K562 (cell line): Measurements from ENCODE around the gene SLC5A10. TPM values are rescaled to one million over a fixed set of nuclear protein-coding genes. Genes with fewer than 3 reads are reported as not detected.

Experiments
- ATF4 ChIP-seq: fragments of 450-650 bp; formaldehyde crosslinking; IDR thresholded peaks from 2 replicates; pipeline ENCODE4 v1.4.0; 2022; ENCODE audit warnings: mild to moderate bottlenecking, moderate library complexity
- CSDE1 ChIP-seq, 2 experiments: fragments of 450-650 bp; IDR thresholded peaks; 2 replicates each; pipeline ENCODE4 v1.6.1; 2016; ENCODE audit warnings: mild to moderate bottlenecking in 1 of 2
- FOXK1 ChIP-seq: sonication (generic); formaldehyde crosslinking; IDR thresholded peaks from 2 replicates; pipeline ENCODE4 v1.8.0; 2022; ENCODE audit warnings: missing genetic modification reagents, mild to moderate bottlenecking, borderline replicate concordance
- MAZ ChIP-seq, 2 experiments: fragments of 450-650 bp in 1 of 2; sonication (generic) in 1 of 2; formaldehyde crosslinking; IDR thresholded peaks in 1 of 2; conservative IDR thresholded peaks in 1 of 2; 2 replicates each; pipeline versions ENCODE4 v1.4.0 to v1.5.0; 2020; ENCODE audit warnings: mild to moderate bottlenecking in 1 of 2, missing genetic modification reagents in 1 of 2
- MBD2 ChIP-seq: sonication (generic); IDR thresholded peaks from 2 replicates; pipeline ENCODE4 v1.6.1; 2016; ENCODE audit warnings: low read depth, borderline replicate concordance
- MEF2A ChIP-seq: IDR thresholded peaks from 2 replicates; pipeline ENCODE4 v1.6.1; 2011; ENCODE audit warnings: low read depth, mild to moderate bottlenecking, low read length, moderate library complexity; ENCODE audit not compliant: control insufficient read depth
- NCOR1 ChIP-seq: fragments of 450-650 bp; IDR thresholded peaks from 2 replicates; pipeline ENCODE4 v1.6.1; 2016; ENCODE audit warnings: mild to moderate bottlenecking, moderate library complexity
- PML ChIP-seq: IDR thresholded peaks from 2 replicates; pipeline ENCODE4 v1.6.1; 2012; ENCODE audit warnings: low read length, inconsistent platforms
- POLR2AphosphoS5 ChIP-seq: IDR thresholded peaks from 2 replicates; pipeline ENCODE4 v1.6.1; 2011; ENCODE audit warnings: mild to moderate bottlenecking, low read depth, low read length, moderate library complexity; ENCODE audit not compliant: control insufficient read depth, insufficient read depth
- POLR2G ChIP-seq: fragments of 200-400 bp; formaldehyde crosslinking; IDR thresholded peaks from 2 replicates; pipeline ENCODE4 v1.6.1; 2017; ENCODE audit warnings: low read depth, mild to moderate bottlenecking, antibody characterized with exemption, low read length, moderate library complexity
- SMAD4 ChIP-seq: fragments of 250-450 bp; sonication (Bioruptor Pico); conservative IDR thresholded peaks from 2 replicates; pipeline ENCODE4 v1.8.0; 2021; ENCODE audit warnings: inconsistent platforms, mild to moderate bottlenecking, moderate library complexity
- SP1 ChIP-seq: sonication (generic); formaldehyde crosslinking; IDR thresholded peaks from 2 replicates; pipeline ENCODE4 v1.8.1; 2022; ENCODE audit warnings: mild to moderate bottlenecking, missing genetic modification reagents
- SUPT5H ChIP-seq: fragments of 450-650 bp; IDR thresholded peaks from 2 replicates; pipeline ENCODE4 v1.6.1; 2016
- ZBTB17 ChIP-seq: fragments of 450-650 bp; formaldehyde crosslinking; IDR thresholded peaks from 2 replicates; pipeline ENCODE4 v1.4.0; 2020; ENCODE audit warnings: mild to moderate bottlenecking
- ZBTB7A ChIP-seq: IDR thresholded peaks from 2 replicates; pipeline ENCODE4 v1.6.1; 2011; ENCODE audit warnings: low read depth, mild to moderate bottlenecking, low read length, moderate library complexity, borderline replicate concordance; ENCODE audit not compliant: control insufficient read depth
- ZC3H4 ChIP-seq: sonication (generic); formaldehyde crosslinking; IDR thresholded peaks from 2 replicates; pipeline ENCODE4 v1.9.0; 2021; ENCODE audit warnings: missing genetic modification reagents, borderline replicate concordance
- ZNF764 ChIP-seq: fragments of 250-450 bp; sonication (Bioruptor Pico); IDR thresholded peaks from 2 replicates; pipeline ENCODE4 v1.4.0; 2020; ENCODE audit warnings: low read depth, mild to moderate bottlenecking, moderate library complexity
- polyA plus RNA-seq, 8 experiments: library from polyadenylated mRNA; depleted of rRNA in 4 of 8; stranded (reverse) in 5 of 8; unstranded in 3 of 8; fragments of >200 nt; fragmentation: Nextera tagmentation in 2 of 8; fragmentation: Illumina TruSeq in 1 of 8; extraction: Ambion mirVana in 2 of 8; extraction: Trizol in 1 of 8; gene quantifications; 2 replicates each; pipeline versions ENCODE4 v1.2.1 to v1.2.3, GENCODE V29; 2011 to 2014; ENCODE audit warnings: inconsistent platforms in 1 of 8, missing spikeins in 1 of 8
- total RNA-seq, 7 experiments: library from RNA; depleted of rRNA in 6 of 7; stranded (reverse); fragments of >200 nt in 6 of 7; fragmentation: Illumina TruSeq in 2 of 7; extraction: Trizol in 2 of 7; gene quantifications; 2 replicates each; pipeline versions ENCODE4 v1.2.1 to v1.2.3, GENCODE V29; 2011 to 2021; ENCODE audit warnings: low replicate concordance in 1 of 7
- TF ChIP-seq, protein P1 (sequence below): fragments of 450-650 bp; formaldehyde crosslinking; IDR thresholded peaks from 2 replicates; pipeline ENCODE4 v1.4.0; 2022; ENCODE audit warnings: missing genetic modification characterization
- TF ChIP-seq, protein P2 (sequence below): fragments of 450-650 bp; formaldehyde crosslinking; conservative IDR thresholded peaks from 2 replicates; pipeline ENCODE4 v1.4.0; 2022; ENCODE audit warnings: mild to moderate bottlenecking, missing genetic modification characterization
- TF ChIP-seq, protein P3 (sequence below): fragments of 250-450 bp; sonication (Bioruptor Pico); IDR thresholded peaks from 2 replicates; pipeline ENCODE4 v1.9.0; 2021; ENCODE audit warnings: mild to moderate bottlenecking

Gene SLC5A10
- total and polyA plus RNA-seq, 9 of the 15 experiments (the other 6 are each of a cell fraction or from before 2014, with no cell fraction given) = 0.03 to 0.09 (median 0.03) TPM; not detected in 5

- TF ChIP-seq, protein P1, sequence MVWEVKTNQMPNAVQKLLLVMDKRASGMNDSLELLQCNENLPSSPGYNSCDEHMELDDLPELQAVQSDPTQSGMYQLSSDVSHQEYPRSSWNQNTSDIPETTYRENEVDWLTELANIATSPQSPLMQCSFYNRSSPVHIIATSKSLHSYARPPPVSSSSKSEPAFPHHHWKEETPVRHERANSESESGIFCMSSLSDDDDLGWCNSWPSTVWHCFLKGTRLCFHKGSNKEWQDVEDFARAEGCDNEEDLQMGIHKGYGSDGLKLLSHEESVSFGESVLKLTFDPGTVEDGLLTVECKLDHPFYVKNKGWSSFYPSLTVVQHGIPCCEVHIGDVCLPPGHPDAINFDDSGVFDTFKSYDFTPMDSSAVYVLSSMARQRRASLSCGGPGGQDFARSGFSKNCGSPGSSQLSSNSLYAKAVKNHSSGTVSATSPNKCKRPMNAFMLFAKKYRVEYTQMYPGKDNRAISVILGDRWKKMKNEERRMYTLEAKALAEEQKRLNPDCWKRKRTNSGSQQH = peak; percentile 78; the same call in 1 of the 2 replicates
- TF ChIP-seq ZBTB17 (CRISPR knock-in tag) (peak; percentile 67; the same call in 1 of the 2 replicates), CSDE1 (IDR thresholded peaks at IDR 0.05) (peak in 1 of 2 experiments; percentile 78; a peak in 2 of 4 replicates), ZNF764 (CRISPR knock-in tag) (peak; percentile 36; the same call in 1 of the 2 replicates), MAZ (CRISPR knock-in tag; conservative IDR thresholded peaks at IDR 0.05 in 1 of 2, IDR thresholded peaks at IDR 0.05 in 1 of 2) (peak in 1 of 2 experiments; percentile 45; a peak in 2 of 4 replicates), SUPT5H (peak; percentile 84), ATF4 (CRISPR knock-in tag) (peak; percentile 43; the same call in 1 of the 2 replicates), SP1 (peak; percentile 26; the same call in 1 of the 2 replicates), MEF2A (0 out of 2 replicates have a peak, but pooled peaks have one; percentile 9), SMAD4 (CRISPR knock-in tag) (peak; percentile 73), FOXK1 (CRISPR knock-in tag) (0 out of 2 replicates have a peak, but pooled peaks have one; percentile 80), ZBTB7A (peak; percentile 45; the same call in 1 of the 2 replicates), PML (peak; percentile 55), POLR2AphosphoS5 (peak; percentile 56), MBD2 (peak; percentile 43; the same call in 1 of the 2 replicates), POLR2G (peak; percentile 67), ZC3H4 (CRISPR knock-in tag) (peak; percentile 53; the same call in 1 of the 2 replicates), NCOR1 (peak; percentile 54; the same call in 1 of the 2 replicates)
- TF ChIP-seq, protein P2, sequence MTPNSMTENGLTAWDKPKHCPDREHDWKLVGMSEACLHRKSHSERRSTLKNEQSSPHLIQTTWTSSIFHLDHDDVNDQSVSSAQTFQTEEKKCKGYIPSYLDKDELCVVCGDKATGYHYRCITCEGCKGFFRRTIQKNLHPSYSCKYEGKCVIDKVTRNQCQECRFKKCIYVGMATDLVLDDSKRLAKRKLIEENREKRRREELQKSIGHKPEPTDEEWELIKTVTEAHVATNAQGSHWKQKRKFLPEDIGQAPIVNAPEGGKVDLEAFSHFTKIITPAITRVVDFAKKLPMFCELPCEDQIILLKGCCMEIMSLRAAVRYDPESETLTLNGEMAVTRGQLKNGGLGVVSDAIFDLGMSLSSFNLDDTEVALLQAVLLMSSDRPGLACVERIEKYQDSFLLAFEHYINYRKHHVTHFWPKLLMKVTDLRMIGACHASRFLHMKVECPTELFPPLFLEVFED = peak; percentile 91
- TF ChIP-seq, protein P3, sequence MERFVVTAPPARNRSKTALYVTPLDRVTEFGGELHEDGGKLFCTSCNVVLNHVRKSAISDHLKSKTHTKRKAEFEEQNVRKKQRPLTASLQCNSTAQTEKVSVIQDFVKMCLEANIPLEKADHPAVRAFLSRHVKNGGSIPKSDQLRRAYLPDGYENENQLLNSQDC (CRISPR knock-in tag) = peak; percentile 94
These were observed 111.5 kb downstream of the SLC5A10 start (continued) for GRCh38 chr17:19063326-19063956.
